Activated CD4-positive, alpha-beta T cell treated with anti-CD3 and anti-CD28 coated beads for 24 hours (primary cell): ENCODE measurements around the gene ELP1.
"Not testable (repeated sequence)": the region's sequence is repeated elsewhere in the genome, so short reads cannot be mapped to it uniquely, and the experiment has no call there.

Experiments
- DNase-seq, 2 donors: peaks; one replicate each; pipeline ENCODE4 v3.0.0-alpha.2; 2020; ENCODE audit warnings: low read depth in 2 of 2

ELP1 gene

GRCh38 chr9:108933718-108934322 is at the start of gene ELP1:
Gene ELP1, minus strand, starts transcription at chr9:108934124. Its CDS starts 2,978 bp downstream, at chr9:108931146.
- DNase-seq, result peak; percentile 84 to 85

GRCh38 chr9:108980893-108981292 is 47.0 kb upstream of the ELP1 start:
- DNase-seq, result no peak

- DNase-seq, result no peak
These were observed 44.3 kb upstream of the ELP1 start for GRCh38 chr9:108978205-108978604.

GRCh38 chr9:108973895-108974294 is 40.0 kb upstream of the ELP1 start:
- DNase-seq, result no peak

DNA sequence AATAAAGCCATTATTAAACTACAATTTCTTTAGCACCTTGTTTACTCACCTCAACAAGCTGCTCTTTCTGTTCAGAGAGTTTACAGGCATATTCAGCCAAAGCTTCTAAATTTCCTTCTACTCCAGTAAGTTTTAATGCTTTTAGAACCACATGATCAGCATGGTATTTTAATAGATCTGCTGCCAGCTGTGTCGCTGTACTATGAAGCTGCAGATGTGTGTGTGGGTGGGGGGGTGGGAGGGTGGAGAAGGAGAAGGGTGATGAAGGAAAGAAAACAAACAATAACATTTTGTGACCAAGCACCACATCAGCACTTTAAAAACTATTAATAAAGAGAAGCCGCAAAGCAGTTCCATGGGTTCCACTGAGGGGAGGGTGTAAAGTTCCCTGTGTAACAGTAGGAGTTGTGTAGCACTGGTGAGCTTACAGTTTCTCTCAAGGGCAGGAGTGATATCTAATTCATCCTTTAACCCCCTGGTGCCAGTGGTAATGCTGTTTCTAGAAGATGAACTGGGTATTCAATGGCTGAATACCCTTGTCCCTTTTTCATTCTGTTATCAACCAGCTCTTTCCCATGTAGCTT is 38.8 kb upstream of the ELP1 start:
- DNase-seq, result no peak

- DNase-seq, result no peak
These were observed 38.3 kb upstream of the ELP1 start for GRCh38 chr9:108972186-108972585.

DNA sequence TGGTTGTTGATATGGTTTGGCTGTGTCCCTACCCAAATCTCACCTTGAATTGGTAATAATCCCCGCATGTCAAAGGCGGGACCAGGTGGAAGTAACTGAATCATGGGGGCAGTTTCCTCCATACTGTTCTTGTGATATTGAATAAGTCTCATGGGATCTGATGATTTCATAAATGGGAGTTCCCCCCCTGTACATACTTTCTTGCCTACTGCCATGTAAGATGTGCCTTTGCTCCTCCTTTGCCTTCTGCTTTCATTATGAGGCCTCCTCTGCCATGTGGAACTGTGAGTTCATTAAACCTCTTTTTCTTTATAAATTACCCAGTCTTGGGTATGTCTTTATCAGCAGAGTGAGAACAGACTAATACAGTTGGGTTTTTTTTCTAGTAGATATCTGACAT is 37.5 kb upstream of the ELP1 start:
- not testable (repeated sequence) for DNase-seq

DNA sequence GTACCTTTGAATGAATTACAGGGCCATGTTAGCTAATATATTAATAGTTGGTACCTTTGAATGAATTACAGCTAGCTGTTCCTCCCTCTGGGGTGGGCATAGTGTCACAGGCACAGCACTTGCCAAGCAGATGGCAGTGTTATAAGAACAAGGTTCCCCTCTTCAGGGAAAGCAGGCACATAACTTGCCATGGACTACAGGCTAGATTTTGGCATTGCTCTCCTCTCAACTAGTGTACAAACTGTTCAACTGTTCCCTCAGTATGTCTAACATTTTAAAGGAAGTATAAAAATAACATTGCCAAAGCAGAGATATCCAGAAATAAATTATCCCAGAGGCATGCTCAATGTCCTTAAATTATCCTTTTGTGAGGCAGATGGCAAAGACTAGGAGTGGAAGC is 34.0 kb upstream of the ELP1 start:
- DNase-seq, result no peak

GRCh38 chr9:108963459-108964143 is 29.7 kb upstream of the ELP1 start:
- no peak for DNase-seq

- DNase-seq, result no peak
These were observed 27.2 kb upstream of the ELP1 start for GRCh38 chr9:108961151-108961550.

GRCh38 chr9:108960331-108960730 is 26.4 kb upstream of the ELP1 start:
- no peak for DNase-seq

GRCh38 chr9:108956631-108957026 is 22.7 kb upstream of the ELP1 start:
- DNase-seq, result no peak

- no peak for DNase-seq
These were observed 22.2 kb upstream of the ELP1 start for GRCh38 chr9:108956022-108956630.

DNA sequence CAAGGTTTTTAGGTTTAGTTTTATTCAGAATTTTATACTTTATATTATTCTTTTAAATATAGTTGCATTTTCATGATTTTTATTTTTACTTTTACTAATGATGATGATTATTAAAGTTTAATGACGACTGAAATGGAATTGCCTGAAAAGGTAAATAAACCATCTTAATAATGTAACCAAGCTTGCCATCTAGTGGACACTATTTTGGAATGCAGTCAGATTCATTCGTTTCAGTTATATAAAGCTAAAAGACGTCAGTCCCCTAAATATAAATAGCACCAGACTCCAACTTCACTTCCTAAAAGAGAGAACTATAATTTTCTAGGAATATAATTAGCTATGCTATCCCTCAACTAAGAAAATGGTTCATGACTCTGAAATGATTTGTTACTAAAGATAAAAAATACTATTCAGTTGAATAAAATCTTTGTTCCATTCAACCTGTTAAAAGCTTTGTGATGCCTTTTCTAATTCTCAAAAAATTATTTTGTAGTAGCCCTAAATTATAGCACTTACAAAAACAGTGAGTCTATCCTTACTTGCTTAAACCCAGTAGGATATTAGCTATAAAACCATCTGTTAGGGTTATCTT is 20.2 kb upstream of the ELP1 start:
- no peak for DNase-seq

DNA sequence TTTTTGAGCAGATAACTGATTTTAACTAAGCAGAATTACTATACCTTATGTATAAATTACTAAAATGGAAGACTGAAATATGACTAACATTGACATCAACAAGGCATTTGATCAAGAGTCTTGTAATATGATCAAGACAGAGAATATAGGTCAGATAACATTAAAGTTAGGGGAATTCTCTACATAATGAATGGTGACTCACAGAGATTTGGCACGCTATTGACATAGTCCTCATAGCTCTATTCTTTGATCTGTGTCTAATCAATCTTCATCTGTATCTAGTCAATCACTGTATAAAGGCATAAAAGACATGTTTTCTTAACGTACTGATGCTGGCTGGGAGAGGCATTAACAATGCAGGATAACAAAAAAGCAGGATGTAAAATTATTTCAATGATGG is 17.7 kb upstream of the ELP1 start:
- DNase-seq, result no peak

GRCh38 chr9:108950168-108950567 is 16.2 kb upstream of the ELP1 start:
- no peak for DNase-seq

- DNase-seq, result no peak
These were observed 6.1 kb upstream of the ELP1 start for GRCh38 chr9:108939975-108940374.

DNA sequence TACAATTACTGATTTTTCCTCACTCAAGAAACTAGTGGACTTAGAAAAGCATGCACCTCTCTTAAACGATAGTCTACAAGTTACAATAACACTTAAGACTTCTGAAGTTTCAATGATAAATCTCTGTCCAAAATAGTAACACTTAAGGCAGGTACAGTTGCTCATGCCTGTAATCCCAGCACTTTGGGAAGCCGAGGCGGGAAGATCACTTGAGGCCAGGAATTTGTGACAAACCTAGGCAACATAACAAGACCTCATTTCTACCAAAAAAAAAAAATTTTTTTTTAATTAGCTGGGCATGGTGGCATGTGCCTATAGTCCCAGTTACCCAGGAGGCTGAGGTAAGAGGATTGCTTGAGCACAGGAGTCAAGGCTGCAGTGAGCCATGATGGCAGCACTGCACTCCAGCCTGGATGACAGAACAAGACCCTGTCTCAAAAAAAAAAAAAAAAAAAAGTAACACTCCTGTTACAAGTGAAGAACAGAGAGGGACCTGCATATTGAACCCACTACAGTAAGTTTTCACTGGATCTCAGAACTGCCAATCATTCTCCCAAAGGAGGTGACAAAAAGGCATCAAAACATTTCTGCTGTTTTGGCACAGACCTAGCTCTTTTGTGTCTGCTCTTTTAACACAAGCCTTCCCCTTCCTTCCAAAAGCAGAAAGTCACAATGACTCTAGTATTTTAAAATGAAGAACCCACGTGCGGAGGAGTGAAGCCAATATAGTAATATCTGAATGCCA is 3.8 kb upstream of the ELP1 start:
- DNase-seq, result no peak

DNA sequence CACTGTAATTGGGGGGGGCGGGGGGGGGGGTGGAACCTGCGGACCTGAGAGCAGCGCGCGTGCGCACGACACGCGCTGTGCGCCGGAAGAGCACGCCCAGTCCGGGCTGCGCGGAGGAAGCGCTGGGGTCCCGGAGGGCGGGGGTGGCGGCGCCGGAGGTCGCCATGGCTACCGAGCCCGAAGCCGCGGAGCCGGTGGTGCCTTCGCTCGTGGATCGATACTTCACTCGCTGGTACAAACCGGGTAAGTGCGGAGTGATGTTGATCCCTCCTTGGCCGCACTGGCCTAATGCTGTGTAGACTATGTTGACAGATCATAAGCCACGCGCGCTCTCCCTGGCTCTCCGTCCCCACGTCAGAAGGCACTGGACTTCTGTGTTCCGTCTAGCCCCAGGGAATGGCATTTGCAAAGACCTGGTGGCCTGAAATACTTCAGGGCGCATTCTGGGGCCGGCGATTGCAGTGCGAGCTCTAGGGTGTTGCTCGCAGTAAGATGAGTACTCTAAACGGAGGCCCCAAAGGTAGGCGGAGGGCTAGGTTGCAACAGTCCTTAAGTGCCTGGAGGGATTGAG is 484 bp upstream of the ELP1 start, which contains the start of gene ABITRAM:
ABITRAM (plus strand) TSS at position 78 of the 571 bp plus-strand sequence; CDS start at position 165, 87 bp downstream.
- DNase-seq, result peak; percentile 45 to 56

- DNase-seq, result peak; percentile 1 to 2
These were observed 650 bp downstream of the ELP1 start for GRCh38 chr9:108933231-108933717.

DNA sequence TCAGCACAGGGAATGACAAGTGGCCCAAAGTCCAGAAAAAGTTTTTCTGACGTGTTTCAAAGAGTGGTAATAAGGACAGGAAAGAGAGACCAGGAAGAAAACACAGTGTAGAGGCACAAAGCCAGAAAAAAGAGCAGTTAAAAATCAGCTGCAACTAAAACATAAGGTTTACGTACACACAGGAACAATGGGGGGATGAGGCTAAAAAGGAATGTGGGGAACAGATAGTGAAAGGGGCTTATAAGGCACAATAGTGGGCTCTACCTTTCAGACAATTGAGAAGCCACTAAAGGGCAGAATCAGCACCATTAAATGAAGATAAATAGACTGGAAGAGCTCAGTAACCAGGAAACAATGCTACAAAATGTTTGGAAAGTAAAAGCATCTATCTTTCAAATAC is 5.5 kb downstream of the ELP1 start:
- DNase-seq, result no peak
